SW480 (cell line): Measurements from ENCODE around the gene TEKTIP1.
"Not testable (repeated sequence)": the region's sequence is repeated elsewhere in the genome, so short reads cannot be mapped to it uniquely, and the experiment has no call there.

Source experiments
- DNase-seq: peaks from one replicate; pipeline ENCODE4 v3.0.0-alpha.2; 2016; ENCODE audit warnings: low spot score

TEKTIP1 gene

GRCh38 chr19:3524078-3524842 lies 14.7 kb upstream of the TEKTIP1 start:
- no peak for DNase-seq

- no peak for DNase-seq
These were observed 14.0 kb upstream of the TEKTIP1 start for GRCh38 chr19:3524904-3525451.

GRCh38 chr19:3526507-3527237 lies 12.3 kb upstream of the TEKTIP1 start:
- no peak for DNase-seq

- no peak for DNase-seq
These were observed 11.6 kb upstream of the TEKTIP1 start for GRCh38 chr19:3527238-3527910.

- DNase-seq = no peak
These were observed 10.9 kb upstream of the TEKTIP1 start for GRCh38 chr19:3528080-3528479.

- DNase-seq = no peak
These were observed 10.3 kb upstream of the TEKTIP1 start for GRCh38 chr19:3528539-3529211.

- DNase-seq = not testable (repeated sequence)
These were observed 9.7 kb upstream of the TEKTIP1 start for GRCh38 chr19:3529299-3529698.

- DNase-seq = no peak
These were observed 8.6 kb upstream of the TEKTIP1 start for GRCh38 chr19:3530389-3530788.

GRCh38 chr19:3531716-3532115 lies 7.3 kb upstream of the TEKTIP1 start:
- no peak for DNase-seq

GRCh38 chr19:3532154-3532786 lies 6.7 kb upstream of the TEKTIP1 start:
- no peak for DNase-seq

GRCh38 chr19:3533033-3533432 lies 5.9 kb upstream of the TEKTIP1 start:
- no peak for DNase-seq

GRCh38 chr19:3533563-3534216 lies 5.3 kb upstream of the TEKTIP1 start:
- no peak for DNase-seq

- no peak for DNase-seq
These were observed 4.4 kb upstream of the TEKTIP1 start for GRCh38 chr19:3534375-3535234.

GRCh38 chr19:3535235-3535535 lies 3.8 kb upstream of the TEKTIP1 start:
- DNase-seq = no peak

GRCh38 chr19:3535563-3535965 lies 3.4 kb upstream of the TEKTIP1 start:
- DNase-seq = no peak

GRCh38 chr19:3535981-3536380 lies 3.0 kb upstream of the TEKTIP1 start:
- DNase-seq = no peak

- DNase-seq = no peak
These were observed 2.4 kb upstream of the TEKTIP1 start for GRCh38 chr19:3536429-3537100.

- no peak for DNase-seq
These were observed 1.9 kb upstream of the TEKTIP1 start for GRCh38 chr19:3537101-3537437.

GRCh38 chr19:3537438-3538240 lies 1.3 kb upstream of the TEKTIP1 start:
- no peak for DNase-seq
